ENCODE data around the gene SPSB4. TPM values are rescaled to one million over a fixed set of nuclear protein-coding genes. Genes with fewer than 3 reads are reported as not detected.

Gene SPSB4
- total and polyA plus RNA-seq, 2 donors (not counting 3 experiments of a cell fraction or from before 2014, with no cell fraction given), result 0.06 to 0.22 TPM

GRCh38 chr3:141094790-141095545, 43.8 kb downstream of the SPSB4 start:
- intact Hi-C loops (cut with micrococcal nuclease), result no loop called here
- H3K27ac ChIP-seq (ENCODE audit: insufficient read depth, low read depth, low read length), result no peak overlapping the region
- H2AFZ ChIP-seq (ENCODE audit: low read depth, low read length), result no peak overlapping the region
- CTCF ChIA-PET, result no interaction called here
- H3K4me3 ChIP-seq (replicated peaks in 1 of 3; ENCODE audit: insufficient read depth in 1 of 3, low read depth in 1 of 3, low read length in 3 of 3), result no peak overlapping the region
- no peaks in the 10 kb centered on the region for H3K27me3 ChIP-seq (ENCODE audit: control insufficient read depth in 2 of 2, insufficient read depth in 2 of 2, low read length in 2 of 2)
- no peaks in the 10 kb centered on the region for H3K9me3 ChIP-seq (replicated peaks; ENCODE audit: control insufficient read depth, insufficient read depth, low read length)
- BruUV-seq (replicated peaks), result no TSS peak
- no peaks in the 10 kb centered on the region for H3K36me3 ChIP-seq (ENCODE audit: control insufficient read depth in 2 of 2, extremely low read depth in 1 of 2, insufficient read depth in 2 of 2, low read length in 2 of 2)
- DNase-seq (ENCODE audit: low read depth, low spot score) (peak; percentile 48), FAIRE-seq (no peak)
- H3K9me1 ChIP-seq (replicated peaks; ENCODE audit: control insufficient read depth, extremely low read depth, insufficient read depth, low read length), result no peaks in the 10 kb centered on the region
- H4K20me1 ChIP-seq (replicated peaks; ENCODE audit: control insufficient read depth, extremely low read depth, insufficient read depth, low read length), result no peaks in the 10 kb centered on the region
- POLR2A ChIA-PET, result no interaction called here
- no peak overlapping the region for H3K9ac ChIP-seq (replicated peaks; ENCODE audit: extremely low read depth, insufficient read depth, low read length)
- H3K79me2 ChIP-seq (ENCODE audit: control insufficient read depth, insufficient read depth, low read length), result no peaks in the 10 kb centered on the region
- no peak overlapping the region for H3K4me2 ChIP-seq (ENCODE audit: insufficient read depth, low read length)
- dilution Hi-C loops (cut with MboI; ENCODE audit: extremely low pct_ligation_motif_present, low sequenced_read_pairs), result no loop called here
- TF ChIP-seq POLR2A (IDR thresholded peaks at IDR 0.05; ENCODE audit: low read depth, low read length) (no peak), FOS (IDR thresholded peaks at IDR 0.05; ENCODE audit: borderline replicate concordance, insufficient read depth, low read length) (no peak), MYC (IDR thresholded peaks at IDR 0.05; ENCODE audit: low read depth, low read length) (no peak), POLR2AphosphoS5 (IDR thresholded peaks at IDR 0.05; ENCODE audit: insufficient read depth, low read depth, low read length) (no peak), GATA2 (IDR thresholded peaks at IDR 0.05; ENCODE audit: insufficient read depth, insufficient read length, low read depth, low read length) (no peak), CTCF (IDR thresholded peaks at IDR 0.05; ENCODE audit: extremely low read depth in 1 of 2, insufficient read depth in 1 of 2, low read depth in 1 of 2, low read length in 2 of 2) (no peak), MAX (IDR thresholded peaks at IDR 0.05; ENCODE audit: insufficient read depth, insufficient read length) (no peak), JUN (IDR thresholded peaks at IDR 0.05; ENCODE audit: borderline replicate concordance, insufficient read depth, insufficient read length, low read depth) (no peak), EZH2 (IDR thresholded peaks at IDR 0.05; ENCODE audit: borderline replicate concordance, low read depth, low read length, severe bottlenecking) (no peak)
- no peaks in the 10 kb centered on the region for H3K4me1 ChIP-seq (ENCODE audit: control insufficient read depth, extremely low read depth, insufficient read depth, low read length)
